ENCODE measurements around the gene TOR1B. TPM values are rescaled to one million over a fixed set of nuclear protein-coding genes. Genes with fewer than 3 reads are reported as not detected.
A peak's percentile ranks its signal among the peaks of the same experiment; 100 is the strongest.

Gene TOR1B
- polyA plus RNA-seq, 1 of the 3 experiments (the other 2 are of a cell fraction), result 37.4 TPM

GRCh38 chr9:129834489-129835127 lies 31.6 kb downstream of the TOR1B start:
- Histone ChIP-seq H3K9me2 (no peaks in the 10 kb centered on the region), H3K9me3 (no peaks in the 10 kb centered on the region), H2AFZ (ENCODE audit: low read depth) (peak overlapping the region; percentile 85), H3K36me3 (replicated peaks in 1 of 2; ENCODE audit: control insufficient read depth in 1 of 2, insufficient read depth in 2 of 2, low read length in 1 of 2) (peaks cover 26 to 29% of the 10 kb centered on the region in 2 experiments), H3K4me3 (ENCODE audit: low read depth in 2 of 2, low read length in 1 of 2) (peak overlapping the region; percentile 84 to 88), H3F3A (replicated peaks; ENCODE audit: insufficient read depth) (peaks cover 17% of the 10 kb centered on the region), H3K27ac (ENCODE audit: low read depth in 2 of 2, low read length in 1 of 2) (peak overlapping the region; percentile 57 to 67), H3K27me3 (ENCODE audit: insufficient read depth) (no peaks in the 10 kb centered on the region), H3K4me1 (ENCODE audit: control insufficient read depth in 1 of 2, insufficient read depth in 2 of 2, low read depth in 1 of 2, low read length in 1 of 2) (peaks cover 18 to 28% of the 10 kb centered on the region in 2 experiments), H3K9ac (peak overlapping the region; percentile 82), H4K20me1 (ENCODE audit: insufficient read depth) (no peaks in the 10 kb centered on the region), H3K4me2 (peak overlapping the region; percentile 91), H3K79me2 (ENCODE audit: insufficient read depth) (peaks cover 40% of the 10 kb centered on the region)
- DNase-seq, result peak; percentile 44
- ChIA-PET POLR2A (interaction anchor here (0.8 kb wide), 2 partner anchors 9 to 18 kb away, joined by 4 to 5 read pairs; no protein-coding TSS in a partner anchor), CTCF (interaction anchor here (1.5 kb wide), 1 partner anchor 51 kb away, joined by 4 read pairs; no protein-coding TSS in a partner anchor)
- TF ChIP-seq USF1 (IDR thresholded peaks at IDR 0.05; ENCODE audit: borderline replicate concordance, low read depth) (no peak), MAX (IDR thresholded peaks at IDR 0.05; ENCODE audit: low read depth) (0 out of 2 replicates have a peak, but pooled peaks have one; percentile 6), ZBTB33 (IDR thresholded peaks at IDR 0.05; ENCODE audit: borderline replicate concordance, low read depth) (no peak)
- WGBS (ENCODE audit: low lambda C conversion rate), result 0% methylated on average over 28 of the region's 32 CpGs

GRCh38 chr9:129835128-129835859 lies 32.3 kb downstream of the TOR1B start, which contains the start of the genes C9orf78 and USP20:
Gene C9orf78, minus strand, starts transcription at chr9:129835275. Its CDS starts 54 bp downstream, at chr9:129835221.
Gene USP20, plus strand, starts transcription at chr9:129835458. Its CDS starts 17,098 bp downstream, at chr9:129852556.
- ChIA-PET CTCF (interaction anchor here (1.5 kb wide), 1 partner anchor 50 kb away, joined by 4 read pairs; no protein-coding TSS in a partner anchor), POLR2A (interaction anchor here (0.8 kb wide), 2 partner anchors 9 to 17 kb away, joined by 4 to 5 read pairs; no protein-coding TSS in a partner anchor)
- Histone ChIP-seq H2AFZ (ENCODE audit: low read depth) (peak within 1 kb of the TSS; percentile 85), H3K4me3 (ENCODE audit: low read depth in 2 of 2, low read length in 1 of 2) (peak within 1 kb of the TSS; percentile 84 to 88), H3F3A (replicated peaks; ENCODE audit: insufficient read depth) (peaks cover 17% of the 10 kb centered on the region), H3K36me3 (replicated peaks in 1 of 2; ENCODE audit: control insufficient read depth in 1 of 2, insufficient read depth in 2 of 2, low read length in 1 of 2) (peaks cover 20 to 26% of the 10 kb centered on the region in 2 experiments), H3K9ac (peak within 1 kb of the TSS; percentile 82), H3K27me3 (ENCODE audit: insufficient read depth) (no peaks in the 10 kb centered on the region), H4K20me1 (ENCODE audit: insufficient read depth) (no peaks in the 10 kb centered on the region), H3K9me3 (no peaks in the 10 kb centered on the region), H3K4me2 (peak within 1 kb of the TSS; percentile 91), H3K79me2 (ENCODE audit: insufficient read depth) (peaks cover 40% of the 10 kb centered on the region), H3K27ac (ENCODE audit: low read depth in 2 of 2, low read length in 1 of 2) (peak within 1 kb of the TSS; percentile 57 to 67), H3K9me2 (no peaks in the 10 kb centered on the region), H3K4me1 (ENCODE audit: control insufficient read depth in 1 of 2, insufficient read depth in 2 of 2, low read depth in 1 of 2, low read length in 1 of 2) (peaks cover 18 to 35% of the 10 kb centered on the region in 2 experiments)
- 0% methylated on average over 11 of the region's 81 CpGs for WGBS (ENCODE audit: low lambda C conversion rate)
- DNase-seq, result peak; percentile 100
- no peak for TF ChIP-seq ZBTB33 (IDR thresholded peaks at IDR 0.05; ENCODE audit: borderline replicate concordance, low read depth)
- no peak; the same call in 1 of the 2 replicates for TF ChIP-seq YY1 (IDR thresholded peaks at IDR 0.05; ENCODE audit: low read depth)
- no peak for TF ChIP-seq GATA2 (CRISPR knock-in tag; IDR thresholded peaks at IDR 0.05)
- no peak for TF ChIP-seq EZH2phosphoT487 (IDR thresholded peaks at IDR 0.05; ENCODE audit: borderline replicate concordance, low read depth)
- TF ChIP-seq TCF12 (IDR thresholded peaks at IDR 0.05), result no peak
- no peak for TF ChIP-seq IRF3 (IDR thresholded peaks at IDR 0.05; ENCODE audit: low read depth, low read length)
- TF ChIP-seq RCOR1 (IDR thresholded peaks at IDR 0.05; ENCODE audit: low read length), result 0 out of 2 replicates have a peak, but pooled peaks have one; percentile 11
- peak; percentile 91 for TF ChIP-seq POLR2AphosphoS5 (IDR thresholded peaks at IDR 0.05; ENCODE audit: low read depth, low read length)
- no peak for TF ChIP-seq JUND (IDR thresholded peaks at IDR 0.05)
- peak; percentile 31; the same call in 1 of the 2 replicates for TF ChIP-seq MAX (IDR thresholded peaks at IDR 0.05; ENCODE audit: low read depth)
- TF ChIP-seq FOXM1 (IDR thresholded peaks at IDR 0.05; ENCODE audit: low read depth), result no peak
- TF ChIP-seq NFIC (IDR thresholded peaks at IDR 0.05; ENCODE audit: borderline replicate concordance), result no peak
- TF ChIP-seq CTCF (IDR thresholded peaks at IDR 0.05), result no peak
- peak; percentile 72 for TF ChIP-seq RFX5 (IDR thresholded peaks at IDR 0.05; ENCODE audit: low read length)
